Measurements from ENCODE around the gene SPN.
A peak's percentile ranks its signal among the peaks of the same experiment; 100 is the strongest.
"Not testable (repeated sequence)": the region's sequence is repeated elsewhere in the genome, so short reads cannot be mapped to it uniquely, and the experiment has no call there.

SPN gene

GRCh38 chr16:29676989-29677785 lies 14.1 kb downstream of the SPN start:
- no peak for DNase-seq (ENCODE audit: low read depth)

GRCh38 chr16:29678691-29679267 lies 15.7 kb downstream of the SPN start, which contains the start of gene QPRT:
Gene QPRT (plus strand): TSS chr16:29679180. CDS start chr16:29679198, 18 bp downstream.
- no peak for DNase-seq (ENCODE audit: low read depth)

DNA sequence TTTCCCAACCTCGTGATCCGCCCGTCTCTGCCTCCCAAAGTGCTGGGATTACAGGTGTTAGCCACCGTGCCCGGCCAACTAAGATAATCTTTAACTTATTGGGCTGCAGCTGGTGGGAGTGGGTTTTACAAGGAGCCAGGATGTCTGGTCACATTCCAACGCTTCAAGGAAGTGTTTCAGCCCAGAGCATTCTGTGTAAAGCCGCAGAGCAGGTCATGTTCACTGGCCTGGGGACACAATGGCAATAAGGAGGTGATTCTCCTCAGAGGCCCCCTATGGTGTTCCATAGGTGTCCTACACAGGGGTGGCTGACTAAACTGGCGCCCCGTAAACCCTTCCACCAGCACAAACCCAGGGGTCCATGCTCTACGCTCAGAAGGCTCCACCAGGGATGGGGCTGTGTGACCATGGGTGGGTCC lies 17.1 kb downstream of the SPN start:
- no peak for DNase-seq (ENCODE audit: low read depth)

DNA sequence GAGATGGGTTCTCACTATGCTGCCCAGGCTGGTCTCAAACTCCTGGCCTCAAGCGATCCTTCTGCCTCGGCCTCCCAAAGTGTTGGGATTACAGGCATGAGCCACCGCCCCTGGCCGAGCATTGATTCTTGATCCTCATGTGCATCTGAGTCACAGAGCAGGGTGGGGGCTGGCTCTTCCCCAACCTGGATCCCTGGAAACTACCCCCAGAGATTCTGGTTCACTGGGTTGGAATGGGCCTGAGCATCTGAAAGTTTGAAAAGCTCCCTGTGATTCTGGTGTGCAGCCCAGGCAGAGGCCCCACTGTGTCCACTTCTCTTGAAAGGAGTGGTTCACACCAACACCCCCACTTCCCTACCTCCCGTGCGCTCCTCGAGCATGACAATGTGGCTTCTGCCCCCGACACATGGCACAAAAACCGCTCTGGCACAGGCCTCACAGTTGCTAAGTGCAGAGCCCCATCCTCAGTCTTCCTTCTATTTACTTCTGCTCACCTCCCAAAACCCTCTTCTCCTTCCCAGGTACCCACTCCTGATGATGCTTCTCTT lies 20.6 kb downstream of the SPN start:
- DNase-seq (ENCODE audit: low read depth) = no peak

DNA sequence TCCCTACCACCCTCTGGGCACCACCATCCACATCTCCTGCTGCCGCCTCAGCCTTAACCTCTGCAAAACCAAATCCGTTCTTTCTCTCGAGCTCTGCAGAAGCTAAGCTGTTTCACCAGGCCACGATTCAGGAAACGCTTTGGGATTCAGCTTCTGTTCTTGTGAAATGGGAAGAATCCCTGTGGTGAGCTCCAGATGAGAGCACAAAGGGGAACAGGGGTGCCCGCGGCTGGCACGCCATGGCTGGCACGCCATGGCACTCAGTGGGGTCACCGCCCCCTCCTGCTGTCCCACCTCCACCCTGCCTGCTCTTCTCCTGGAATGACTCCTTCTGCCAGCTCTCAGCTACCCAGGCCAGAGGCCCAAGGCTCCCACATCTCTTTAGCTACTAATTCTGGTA lies 21.6 kb downstream of the SPN start:
- no peak for DNase-seq (ENCODE audit: low read depth)

DNA sequence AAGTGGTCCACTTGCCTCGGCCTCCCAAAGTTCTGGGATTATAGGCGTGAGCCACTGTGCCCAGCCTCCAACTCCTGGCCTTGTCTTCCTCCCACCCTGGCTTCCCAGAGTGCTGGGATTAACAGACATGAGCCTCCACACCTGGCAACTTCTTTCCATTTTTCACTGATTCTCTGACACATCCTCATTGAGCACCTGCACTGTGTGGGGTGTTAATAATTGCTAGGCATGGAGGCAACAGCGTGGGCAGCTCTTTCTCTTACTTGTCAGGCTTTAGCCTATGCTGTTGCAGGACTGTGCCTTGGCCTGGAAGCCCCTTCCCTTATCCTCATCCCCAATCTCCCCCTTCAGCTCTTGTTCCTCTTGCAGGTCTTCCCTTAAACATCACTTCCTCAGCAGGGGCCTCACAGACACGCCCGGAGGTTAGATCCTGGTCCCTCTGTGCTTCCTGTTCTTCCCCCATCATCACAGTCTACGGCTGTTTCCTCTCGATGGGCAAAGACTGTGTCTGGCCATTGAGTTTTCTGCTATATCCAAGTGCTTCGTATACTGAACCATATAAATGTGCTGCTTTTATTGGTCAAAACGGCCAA lies 23.8 kb downstream of the SPN start:
- no peak for DNase-seq (ENCODE audit: low read depth)

DNA sequence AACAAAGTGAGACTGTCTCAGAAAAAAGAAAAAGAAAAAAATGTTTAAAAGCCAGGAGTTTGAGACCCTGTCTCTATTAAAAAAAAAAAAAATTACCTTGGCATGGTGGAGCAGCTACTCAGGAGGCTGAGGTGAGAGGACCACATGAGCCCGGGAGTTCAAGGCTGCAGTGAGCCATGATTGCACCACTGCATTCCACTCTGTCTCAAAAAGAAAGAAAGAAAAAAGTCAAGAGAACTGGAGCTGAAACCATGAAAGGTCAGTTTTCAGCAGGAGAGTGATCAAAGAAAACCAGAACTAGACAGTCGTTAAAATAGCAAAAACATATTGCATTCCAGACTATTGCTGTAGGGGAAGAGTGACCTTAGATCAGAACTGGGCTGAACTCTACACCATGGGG lies 24.7 kb downstream of the SPN start:
- no peak for DNase-seq (ENCODE audit: low read depth)

GRCh38 chr16:29688172-29688571 lies 25.1 kb downstream of the SPN start:
- DNase-seq (ENCODE audit: low read depth) = no peak

GRCh38 chr16:29689490-29690351 lies 26.7 kb downstream of the SPN start:
- not testable (repeated sequence) for DNase-seq (ENCODE audit: low read depth)

- DNase-seq (ENCODE audit: low read depth) = not testable (repeated sequence)
These were observed 29.6 kb downstream of the SPN start for GRCh38 chr16:29692606-29693005.

GRCh38 chr16:29694384-29695195 lies 31.5 kb downstream of the SPN start:
- DNase-seq (ENCODE audit: low read depth) = no peak

- DNase-seq (ENCODE audit: low read depth) = not testable (repeated sequence)
These were observed 32.6 kb downstream of the SPN start for GRCh38 chr16:29695675-29696074.

- DNase-seq (ENCODE audit: low read depth) = no peak
These were observed 33.9 kb downstream of the SPN start for GRCh38 chr16:29696881-29697331.

DNA sequence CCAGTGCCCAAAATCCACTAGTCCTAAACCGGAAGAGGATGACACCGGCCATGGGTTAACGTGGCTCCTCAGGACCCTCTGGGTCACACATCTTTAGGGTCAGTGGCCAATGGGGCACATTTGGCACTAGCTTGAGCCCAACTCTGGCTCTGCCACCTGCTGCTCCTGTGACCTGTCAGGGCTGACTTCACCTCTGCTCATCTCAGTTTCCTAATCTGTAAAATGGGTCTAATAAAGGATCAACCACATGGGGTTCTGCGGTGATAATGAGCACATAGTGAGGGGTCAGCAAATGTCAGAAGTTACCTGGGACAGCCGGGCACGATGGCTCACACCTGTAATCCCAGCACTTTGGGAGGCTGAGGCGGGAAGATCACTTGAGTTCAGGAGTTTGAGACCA lies 34.3 kb downstream of the SPN start:
- DNase-seq (ENCODE audit: low read depth) = no peak

- DNase-seq (ENCODE audit: low read depth) = no peak
These were observed 35.0 kb downstream of the SPN start for GRCh38 chr16:29698042-29698441.

- no peak for DNase-seq (ENCODE audit: low read depth)
These were observed 35.7 kb downstream of the SPN start for GRCh38 chr16:29698484-29699323.

GRCh38 chr16:29699324-29700219 lies 36.5 kb downstream of the SPN start:
- DNase-seq (ENCODE audit: low read depth) = no peak

DNA sequence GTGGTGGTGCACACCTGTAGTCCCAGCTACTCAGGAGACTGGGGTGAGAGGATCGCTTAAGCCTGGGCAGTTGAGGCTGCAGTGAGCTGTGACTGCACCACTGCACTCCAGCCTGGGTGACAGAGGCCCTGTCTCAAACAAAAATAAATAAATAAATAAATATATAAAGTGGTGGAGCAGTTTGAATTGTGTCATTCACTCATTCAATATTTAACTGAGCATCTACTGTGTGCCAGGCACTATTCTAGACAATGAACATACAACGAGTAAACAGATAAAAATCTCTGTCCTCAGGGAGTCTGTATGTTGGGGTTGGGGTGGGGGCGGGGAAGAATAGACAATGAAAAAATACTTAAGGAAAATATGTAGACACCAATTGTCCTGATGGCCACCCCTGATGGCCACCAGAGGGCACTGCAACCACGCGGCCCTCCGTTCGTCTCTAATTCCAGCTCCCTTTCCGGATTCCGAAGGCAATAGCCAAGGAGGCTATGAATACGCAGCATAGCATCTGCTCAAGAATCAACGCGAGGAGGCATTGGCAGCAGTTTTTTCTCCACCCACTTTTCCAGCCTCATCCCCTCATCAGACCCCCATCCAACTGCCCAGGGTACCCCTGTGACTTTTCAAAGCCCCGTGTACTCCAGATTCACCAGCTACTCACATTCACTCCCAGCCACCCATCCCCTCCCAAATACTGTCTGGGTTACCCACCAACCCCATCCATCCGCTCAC lies 37.4 kb downstream of the SPN start:
- DNase-seq (ENCODE audit: low read depth) = peak; percentile 64

Measured in stimulated activated CD8-positive, alpha-beta memory T cell treated with anti-CD3 and anti-CD28 coated beads, Interleukin-12 subunit alpha, Interleukin-12 subunit beta, amount 100 ng/mL, for 1 hour (primary cell).